SK-N-MC (cell line): Measurements from ENCODE around the gene IZUMO1.

Experiments
- EZH2 ChIP-seq: fragments of 200-600 bp; sonication (generic); IDR thresholded peaks from one replicate; pipeline ENCODE4 v1.6.1; 2017; ENCODE audit warnings: antibody characterized with exemption
- POLR2AphosphoS5 ChIP-seq: IDR thresholded peaks from 2 replicates; pipeline ENCODE4 v1.6.1; 2012; ENCODE audit warnings: mild to moderate bottlenecking, low read depth, low read length, borderline replicate concordance

- TF ChIP-seq POLR2AphosphoS5 (no peak), EZH2 (no peak)
Measured at GRCh38 chr19:48705431-48705830, 41.3 kb downstream of the IZUMO1 start.
